Pancreas (tissue), 10 donors: ENCODE results near the gene ASTN2. TPM values are rescaled to one million over a fixed set of nuclear protein-coding genes. Genes with fewer than 3 reads are reported as not detected.

Experiments used
- ATAC-seq, 4 donors: fragments of 200-7000 bp; cut with Tn5 transposase; one replicate each; pipeline versions ENCODE4 v1.8.0 to v1.9.1; 2020; ENCODE audit warnings: mild to moderate bottlenecking in 4 of 4, moderate library complexity in 4 of 4
- DNase-seq, 6 donors: peaks; one replicate each; pipeline ENCODE4 v3.0.0-alpha.2; 2020
- FAIRE-seq: peaks from 2 replicates; lab custom pipeline; 2012; peaks lifted over from hg19 to GRCh38; lab: Jason Lieb, UNC
- H3K27ac ChIP-seq, 4 donors: fragments of 200-600 bp; sonication (generic); 1 replicate in 3 of 4; 2 replicates in 1 of 4; pipeline versions ENCODE4 v1.5.0 to v1.8.0; 2020
- H3K27me3 ChIP-seq, 4 donors: fragments of 200-600 bp; one replicate each; pipeline ENCODE4 v1.8.0; 2021
- H3K36me3 ChIP-seq, 3 donors: fragments of 200-600 bp; sonication (generic) in 1 of 3; one replicate each; pipeline versions ENCODE4 v1.5.0 to v1.8.0; 2020 to 2021
- H3K4me1 ChIP-seq, 3 donors: fragments of 200-600 bp; one replicate each; pipeline ENCODE4 v1.8.0; 2021
- H3K4me3 ChIP-seq, 4 donors: fragments of 200-600 bp; sonication (generic) in 2 of 4; one replicate each; pipeline versions ENCODE4 v1.5.0 to v1.8.0; 2020 to 2021
- H3K9me3 ChIP-seq, 4 donors: fragments of 200-600 bp; one replicate each; pipeline ENCODE4 v1.8.0; 2021
- WGBS, 2 donors: extraction: QIAGEN DNeasy Blood & Tissue Kit; methylation state at CpG; one replicate each; pipeline ENCODE4 v1.1.7; 2013; 5-methylcytosine and 5-hydroxymethylcytosine counted together
- intact Hi-C, 3 donors: fragments of 100-400 bp; cut with DNase I; formaldehyde crosslinking; loops; one replicate each; pipeline versions ENCODE4 v1.11.1 to v1.14.2; 2022
- polyA plus RNA-seq, 2 donors: library from polyadenylated mRNA; stranded (reverse); fragments of 200-250 nt; gene quantifications; one replicate each; pipeline ENCODE4 v1.2.3, GENCODE V29; 2013
- total RNA-seq, 6 donors: library from RNA; stranded (reverse); fragmentation: NEBNext Ultra II Directional in 4 of 6; extraction: Animal tissue kit (Norgen Biotek cat#: 25700) in 4 of 6; gene quantifications; one replicate each; pipeline versions ENCODE4 v1.2.1 to v1.2.4, GENCODE V29; 2021 to 2023
- TF ChIP-seq, protein P1 (sequence below), 4 donors: fragments of 200-600 bp; sonication (generic) in 3 of 4; IDR thresholded peaks; one replicate each; pipeline versions ENCODE4 v1.5.0 to v1.8.0; 2021; ENCODE audit warnings: antibody characterized with exemption in 4 of 4
- donor health status: healthy with polysubstance abuse.
- donor health status: DM: no; HTN: no; CAD: no; lungs with moderate emphysema.
- donor health status: DM: no; HTN: no; CAD: no.
- donor health status: control.
- donor health status: control.
- donor health status: Bipolar disorder and iron deficiency.
- donor health status: DM: yes; HTN: yes; CAD: no.
- donor health status: DM: no; HTN: no; CAD: no.
- donor health status: DM: no; HTN: no; CAD: no.
- donor health status: DM: yes; HTN: yes; CAD: no.

ASTN2 gene
- total and polyA plus RNA-seq, 8 donors, result 1.3 to 11.9 (median 6.7) TPM

- H3K36me3 ChIP-seq, result no peaks in the 10 kb centered on the region
- H3K27me3 ChIP-seq, result no peaks in the 10 kb centered on the region
- no peaks in the 10 kb centered on the region for H3K4me1 ChIP-seq
- no peaks in the 10 kb centered on the region for H3K9me3 ChIP-seq
- TF ChIP-seq, protein P1, sequence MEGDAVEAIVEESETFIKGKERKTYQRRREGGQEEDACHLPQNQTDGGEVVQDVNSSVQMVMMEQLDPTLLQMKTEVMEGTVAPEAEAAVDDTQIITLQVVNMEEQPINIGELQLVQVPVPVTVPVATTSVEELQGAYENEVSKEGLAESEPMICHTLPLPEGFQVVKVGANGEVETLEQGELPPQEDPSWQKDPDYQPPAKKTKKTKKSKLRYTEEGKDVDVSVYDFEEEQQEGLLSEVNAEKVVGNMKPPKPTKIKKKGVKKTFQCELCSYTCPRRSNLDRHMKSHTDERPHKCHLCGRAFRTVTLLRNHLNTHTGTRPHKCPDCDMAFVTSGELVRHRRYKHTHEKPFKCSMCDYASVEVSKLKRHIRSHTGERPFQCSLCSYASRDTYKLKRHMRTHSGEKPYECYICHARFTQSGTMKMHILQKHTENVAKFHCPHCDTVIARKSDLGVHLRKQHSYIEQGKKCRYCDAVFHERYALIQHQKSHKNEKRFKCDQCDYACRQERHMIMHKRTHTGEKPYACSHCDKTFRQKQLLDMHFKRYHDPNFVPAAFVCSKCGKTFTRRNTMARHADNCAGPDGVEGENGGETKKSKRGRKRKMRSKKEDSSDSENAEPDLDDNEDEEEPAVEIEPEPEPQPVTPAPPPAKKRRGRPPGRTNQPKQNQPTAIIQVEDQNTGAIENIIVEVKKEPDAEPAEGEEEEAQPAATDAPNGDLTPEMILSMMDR (IDR thresholded peaks at IDR 0.05), result no peak
- ATAC-seq, result no peak
- no peak for DNase-seq
- no peak overlapping the region for H3K27ac ChIP-seq
- no peak overlapping the region for H3K4me3 ChIP-seq
- WGBS, 2 donors, result 59 to 63% methylated on average over 4 of the region's 4 CpGs
- no peak for FAIRE-seq
- intact Hi-C loops, result no loop called here
Observed at GRCh38 chr9:117091529-117091928, 323.3 kb downstream of the ASTN2 start.

- TF ChIP-seq, protein P1 (IDR thresholded peaks at IDR 0.05), result no peak
- FAIRE-seq (no peak), ATAC-seq (no peak), DNase-seq (no peak)
- H3K36me3 ChIP-seq, result no peaks in the 10 kb centered on the region
- H3K27ac ChIP-seq, result no peak overlapping the region
- H3K9me3 ChIP-seq, result no peaks in the 10 kb centered on the region
- no peaks in the 10 kb centered on the region for H3K27me3 ChIP-seq
- intact Hi-C loops, result no loop called here
- no peak overlapping the region for H3K4me3 ChIP-seq
- H3K4me1 ChIP-seq, result no peaks in the 10 kb centered on the region
- WGBS, 2 donors, result 78 to 79% methylated on average over 6 of the region's 6 CpGs
Observed at GRCh38 chr9:117088786-117089185, 326.1 kb downstream of the ASTN2 start.

DNA sequence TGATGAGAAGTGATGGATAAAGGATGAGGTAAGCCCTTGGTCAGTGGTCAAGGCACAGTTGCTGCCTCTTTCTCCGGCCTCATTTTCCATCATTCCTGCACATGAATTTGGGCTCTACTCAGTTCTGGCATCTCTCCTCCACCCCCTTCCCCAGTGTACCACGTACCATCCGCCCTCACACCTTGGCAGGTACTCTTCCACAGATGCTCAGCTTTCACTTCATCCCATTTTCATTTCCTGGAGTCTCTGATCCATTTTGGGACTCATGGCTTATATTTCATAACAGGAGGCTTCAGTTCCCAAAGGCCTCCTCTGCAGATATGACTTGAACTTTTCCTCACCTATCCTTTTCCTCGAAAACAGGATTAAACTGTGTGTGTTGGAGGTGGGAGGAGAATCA is 326.7 kb downstream of the ASTN2 start:
- Histone ChIP-seq H3K9me3 (no peaks in the 10 kb centered on the region), H3K4me3 (no peak overlapping the region), H3K27me3 (no peaks in the 10 kb centered on the region), H3K4me1 (no peaks in the 10 kb centered on the region), H3K27ac (no peak overlapping the region), H3K36me3 (no peaks in the 10 kb centered on the region)
- DNase-seq, result no peak
- TF ChIP-seq, protein P1 (IDR thresholded peaks at IDR 0.05), result no peak
- intact Hi-C loops, result no loop called here
- 65 to 66% methylated on average over 4 of the region's 4 CpGs for WGBS, 2 donors
- no peak for ATAC-seq
- FAIRE-seq, result no peak

DNA sequence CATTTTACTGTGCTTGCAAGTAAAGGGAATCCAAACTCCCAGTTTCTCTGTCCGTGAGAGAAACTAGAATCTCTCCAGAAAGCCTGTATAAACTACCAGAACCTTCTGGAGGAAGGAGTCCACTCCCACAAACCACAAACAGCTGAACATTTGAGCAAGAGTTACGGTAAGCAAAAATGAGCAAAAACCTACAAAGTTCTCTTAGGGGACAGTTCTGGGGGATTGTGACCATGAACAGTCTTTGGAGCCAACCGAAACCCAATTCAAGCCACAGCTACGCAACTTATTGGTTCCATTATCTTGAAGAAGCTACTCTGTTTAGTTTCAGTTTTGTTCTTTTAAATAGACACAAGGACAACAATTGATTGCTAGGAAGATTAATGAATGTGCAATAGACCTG is 330.6 kb downstream of the ASTN2 start:
- WGBS, 2 donors, result 84 to 85% methylated on average over 4 of the region's 4 CpGs
- H3K4me3 ChIP-seq, result no peak overlapping the region
- DNase-seq (no peak), FAIRE-seq (no peak), ATAC-seq (no peak)
- TF ChIP-seq, protein P1 (IDR thresholded peaks at IDR 0.05), result no peak
- H3K4me1 ChIP-seq, result no peaks in the 10 kb centered on the region
- no peaks in the 10 kb centered on the region for H3K36me3 ChIP-seq
- intact Hi-C loops, result no loop called here
- H3K9me3 ChIP-seq, result no peaks in the 10 kb centered on the region
- no peak overlapping the region for H3K27ac ChIP-seq
- no peaks in the 10 kb centered on the region for H3K27me3 ChIP-seq

DNA sequence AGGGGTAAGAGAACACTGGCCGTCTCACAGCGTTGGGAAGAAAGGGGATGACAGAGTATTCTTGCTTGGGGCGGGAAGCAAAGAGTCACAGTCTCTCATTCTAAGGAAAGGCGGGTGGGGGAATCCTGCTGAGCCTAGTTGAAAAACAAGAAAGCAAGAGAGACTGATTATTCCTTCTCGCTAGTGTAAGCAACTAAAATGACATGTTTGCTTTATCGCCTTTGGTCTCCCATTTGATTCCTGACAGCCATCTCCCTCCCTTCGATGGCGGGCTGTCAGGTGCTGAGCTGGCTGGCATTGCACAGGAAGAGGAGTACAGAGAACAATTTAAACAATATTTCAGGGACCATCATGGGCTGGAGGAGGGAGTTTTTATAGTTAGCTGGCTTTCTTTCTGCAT is 331.3 kb downstream of the ASTN2 start:
- TF ChIP-seq, protein P1 (IDR thresholded peaks at IDR 0.05), result no peak
- Histone ChIP-seq H3K4me1 (no peaks in the 10 kb centered on the region), H3K36me3 (no peaks in the 10 kb centered on the region), H3K27ac (no peak overlapping the region), H3K9me3 (no peaks in the 10 kb centered on the region), H3K4me3 (no peak overlapping the region), H3K27me3 (no peaks in the 10 kb centered on the region)
- DNase-seq, result no peak
- intact Hi-C loops, result no loop called here
- 63 to 71% methylated on average over 8 of the region's 8 CpGs for WGBS, 2 donors
- no peak for ATAC-seq
- no peak for FAIRE-seq
